GM12892 (cell line): ENCODE measurements around the gene DGKI.

Source experiments
- POLR2A ChIP-seq: IDR thresholded peaks from 2 replicates; pipeline ENCODE4 v1.6.1; 2011; ENCODE audit warnings: low read depth, low read length, control low read depth
- POLR2AphosphoS5 ChIP-seq: IDR thresholded peaks from 2 replicates; pipeline ENCODE4 v1.6.1; 2011; ENCODE audit warnings: low read depth, low read length, control low read depth
- TAF1 ChIP-seq: IDR thresholded peaks from 2 replicates; pipeline ENCODE4 v1.6.1; 2011; ENCODE audit warnings: low read depth, mild to moderate bottlenecking, control low read depth, low read length, borderline replicate concordance

- no peak for TF ChIP-seq POLR2A
- TF ChIP-seq TAF1: no peak
- TF ChIP-seq POLR2AphosphoS5: no peak
Measured at GRCh38 chr7:137813541-137813940, 33.2 kb downstream of the DGKI start.
